ENCODE results near the gene CCNQ.

GRCh38 chrX:153571534-153571908 lies 27.4 kb downstream of the CCNQ start:
- TF ChIP-seq, protein P1, sequence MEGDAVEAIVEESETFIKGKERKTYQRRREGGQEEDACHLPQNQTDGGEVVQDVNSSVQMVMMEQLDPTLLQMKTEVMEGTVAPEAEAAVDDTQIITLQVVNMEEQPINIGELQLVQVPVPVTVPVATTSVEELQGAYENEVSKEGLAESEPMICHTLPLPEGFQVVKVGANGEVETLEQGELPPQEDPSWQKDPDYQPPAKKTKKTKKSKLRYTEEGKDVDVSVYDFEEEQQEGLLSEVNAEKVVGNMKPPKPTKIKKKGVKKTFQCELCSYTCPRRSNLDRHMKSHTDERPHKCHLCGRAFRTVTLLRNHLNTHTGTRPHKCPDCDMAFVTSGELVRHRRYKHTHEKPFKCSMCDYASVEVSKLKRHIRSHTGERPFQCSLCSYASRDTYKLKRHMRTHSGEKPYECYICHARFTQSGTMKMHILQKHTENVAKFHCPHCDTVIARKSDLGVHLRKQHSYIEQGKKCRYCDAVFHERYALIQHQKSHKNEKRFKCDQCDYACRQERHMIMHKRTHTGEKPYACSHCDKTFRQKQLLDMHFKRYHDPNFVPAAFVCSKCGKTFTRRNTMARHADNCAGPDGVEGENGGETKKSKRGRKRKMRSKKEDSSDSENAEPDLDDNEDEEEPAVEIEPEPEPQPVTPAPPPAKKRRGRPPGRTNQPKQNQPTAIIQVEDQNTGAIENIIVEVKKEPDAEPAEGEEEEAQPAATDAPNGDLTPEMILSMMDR (IDR thresholded peaks at IDR 0.05): no peak
- TF ChIP-seq EZH2 (IDR thresholded peaks at IDR 0.05; ENCODE audit: borderline replicate concordance, insufficient read depth, low read depth, low read length, poor library complexity, severe bottlenecking): no peak
